ENCODE data around the gene EIF2S2.

The EIF2S2 gene

GRCh38 chr20:34120213-34120612, 8.2 kb upstream of the EIF2S2 start:
- DNase-seq: no peak

DNA sequence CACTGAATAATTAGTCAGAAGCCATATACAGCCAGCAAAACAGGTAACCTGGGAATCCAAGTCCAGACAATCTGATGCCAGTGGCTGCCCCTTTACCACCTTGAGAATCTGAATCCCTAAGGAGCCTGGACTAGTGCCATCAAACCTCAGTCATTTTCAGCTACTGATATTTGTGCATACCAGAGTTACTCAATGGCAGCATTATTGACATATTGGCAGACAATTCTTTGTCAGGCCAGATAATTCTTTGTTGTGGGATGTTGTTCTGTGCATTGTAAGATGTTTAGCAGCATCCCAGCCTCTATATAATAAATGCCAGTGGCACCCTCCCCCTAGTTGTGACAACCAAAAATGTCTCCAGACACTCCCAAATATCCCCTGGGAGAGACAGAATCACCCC, 3.2 kb upstream of the EIF2S2 start:
- no peak for DNase-seq

- no peak for DNase-seq
Measured at GRCh38 chr20:34114809-34115208, 2.8 kb upstream of the EIF2S2 start.

GRCh38 chr20:34112600-34113101, 608 bp upstream of the EIF2S2 start:
- DNase-seq: peak in 3 of 4 experiments; percentile 48 to 54 (median 51)

- peak; percentile 52 to 71 (median 67) for DNase-seq
Measured at GRCh38 chr20:34110745-34111641, 1.1 kb downstream of the EIF2S2 start.

GRCh38 chr20:34110025-34110744, 1.9 kb downstream of the EIF2S2 start:
- DNase-seq: no peak

DNA sequence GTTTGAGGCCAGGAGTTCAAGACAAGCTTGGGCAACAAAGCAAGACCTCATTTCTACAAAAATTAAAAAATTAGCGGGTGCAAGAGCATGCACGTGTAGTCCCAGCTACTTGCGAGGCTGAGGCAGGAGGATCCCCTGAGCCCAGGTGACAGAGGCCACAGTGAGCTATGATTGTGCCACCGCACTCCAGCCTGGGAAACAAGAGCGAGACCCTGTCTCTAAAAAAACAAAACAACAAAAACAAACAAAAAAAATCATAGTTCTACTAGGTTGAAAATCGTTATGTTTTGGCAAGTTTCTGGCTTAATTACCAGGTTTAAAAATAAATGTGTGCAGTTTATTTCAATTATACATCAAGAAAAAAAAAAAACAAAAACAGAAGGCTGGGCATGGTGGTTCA, 2.6 kb downstream of the EIF2S2 start:
- DNase-seq: no peak

DNA sequence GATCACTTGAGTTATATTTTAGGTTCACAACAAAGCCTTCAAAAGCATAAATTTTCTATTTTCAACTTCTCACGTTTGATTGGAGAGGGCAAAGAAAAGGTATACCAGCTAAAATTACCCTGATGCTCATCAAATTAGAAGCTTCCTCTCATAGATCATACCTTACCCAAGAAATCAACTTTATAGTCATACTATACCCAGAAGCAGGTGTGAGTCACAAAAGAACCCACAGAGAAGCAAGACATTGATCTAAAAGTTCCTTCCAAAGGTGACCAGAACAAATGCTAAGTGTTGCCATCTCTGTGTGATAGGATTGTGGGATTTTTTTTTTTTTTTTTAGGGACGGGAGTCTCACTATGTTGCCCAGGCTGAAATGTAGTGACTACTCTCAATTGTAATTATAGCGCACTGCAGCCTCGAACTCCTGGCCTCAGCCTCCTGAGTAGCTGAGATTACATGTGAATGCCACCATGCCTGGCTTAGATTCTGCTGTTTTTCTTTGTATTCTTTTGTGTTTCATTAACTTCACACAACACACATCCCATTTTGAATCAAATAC, 3.3 kb downstream of the EIF2S2 start:
- no peak for DNase-seq

- no peak for DNase-seq
Measured at GRCh38 chr20:34105978-34106675, 5.9 kb downstream of the EIF2S2 start.

GRCh38 chr20:34104059-34104458, 8.0 kb downstream of the EIF2S2 start:
- DNase-seq: peak in 3 of 4 experiments; percentile 9 to 34 (median 24)

DNA sequence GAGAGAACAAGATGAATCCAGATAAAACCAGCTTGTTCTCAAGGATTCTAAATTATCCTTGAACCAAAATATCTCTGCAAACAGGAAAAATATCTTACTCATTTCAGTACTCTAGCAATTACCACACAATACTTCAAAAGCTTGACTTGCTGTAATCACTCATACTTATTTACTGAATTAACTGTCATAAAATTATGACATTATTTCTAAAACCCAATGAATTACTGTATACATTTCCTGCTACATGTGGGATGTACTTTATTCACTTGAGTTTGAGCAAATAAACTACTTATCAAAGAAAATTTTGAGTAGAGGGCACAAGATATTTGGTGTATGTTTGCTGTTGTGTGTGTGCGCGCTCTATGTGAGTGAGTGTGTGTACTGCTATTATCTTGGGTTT, 9.7 kb downstream of the EIF2S2 start:
- no peak for DNase-seq

GRCh38 chr20:34100576-34100975, 11.5 kb downstream of the EIF2S2 start:
- no peak for DNase-seq

GRCh38 chr20:34099675-34100074, 12.4 kb downstream of the EIF2S2 start:
- DNase-seq: no peak

DNA sequence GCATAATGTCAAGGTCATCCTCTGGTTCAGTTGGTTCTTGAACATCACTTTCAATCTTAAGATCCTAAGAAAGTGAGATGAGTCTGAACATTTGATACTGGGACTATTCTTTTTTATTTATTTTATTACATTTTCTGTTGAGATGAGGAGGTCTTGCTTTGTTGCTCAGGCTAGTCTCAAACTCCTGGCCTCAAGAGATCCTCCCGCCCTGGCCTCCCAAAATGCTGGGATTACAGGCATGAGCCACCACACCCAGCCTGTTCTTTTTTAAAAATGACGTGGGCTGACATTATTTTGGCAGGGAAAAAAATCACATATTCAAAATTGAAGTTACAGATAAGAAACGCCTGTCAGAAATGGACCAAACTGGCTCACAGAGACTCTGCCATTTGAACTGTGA, 13.5 kb downstream of the EIF2S2 start:
- DNase-seq: no peak

DNA sequence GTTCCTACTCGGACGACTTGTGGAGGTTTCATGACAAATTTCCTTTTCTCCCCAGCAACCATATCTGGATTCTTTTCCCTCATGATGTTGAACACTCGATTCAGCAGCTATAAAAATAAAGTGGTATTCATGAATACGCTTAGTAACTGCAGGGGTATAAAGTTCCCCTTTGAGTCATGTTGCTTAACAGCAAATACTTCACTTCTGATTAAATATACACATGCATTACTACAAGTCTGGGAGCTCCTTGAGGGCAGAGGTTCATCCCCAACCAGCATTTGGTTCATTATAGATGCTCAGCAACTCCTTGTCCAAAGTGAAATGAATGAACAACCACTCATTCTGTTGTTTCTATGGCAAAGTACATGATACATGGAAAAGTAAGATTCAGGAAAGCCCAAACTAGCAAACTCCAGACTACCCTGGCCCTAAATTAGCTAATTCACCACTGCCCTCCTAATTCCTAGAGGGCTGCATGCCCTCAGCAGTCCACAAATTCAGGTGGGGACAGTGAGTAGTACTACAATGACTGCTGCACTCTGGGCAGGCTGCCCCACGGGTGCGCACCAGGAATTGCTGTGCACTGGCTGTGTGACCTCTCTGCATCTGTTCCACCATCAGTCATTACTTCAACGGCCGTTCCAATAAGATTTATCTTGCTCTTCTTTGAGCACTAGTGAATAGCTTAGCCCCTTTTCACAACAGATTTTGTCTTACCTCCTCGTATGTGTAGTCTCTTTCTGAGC, 15.2 kb downstream of the EIF2S2 start:
- no peak for DNase-seq

- DNase-seq: no peak
Measured at GRCh38 chr20:34095825-34096224, 16.2 kb downstream of the EIF2S2 start.

DNA sequence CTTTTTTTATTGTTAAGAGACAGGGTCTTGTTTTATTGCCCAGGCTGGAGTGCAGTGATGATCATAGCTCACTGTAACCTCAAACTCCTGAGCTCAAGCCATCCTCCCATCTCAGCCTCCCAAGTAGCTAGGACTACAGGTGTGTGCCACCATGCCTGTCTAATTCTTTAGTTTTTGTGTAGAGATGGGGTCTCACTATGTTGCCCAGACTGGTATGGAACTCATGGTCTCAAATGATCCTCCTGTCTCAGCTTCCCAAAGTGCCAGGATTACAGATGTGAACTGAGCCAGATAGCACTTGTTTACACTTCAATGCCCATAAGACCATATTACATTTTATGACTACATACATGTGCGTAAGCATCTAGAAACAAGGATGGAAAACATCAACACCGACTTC, 18.1 kb downstream of the EIF2S2 start:
- no peak for DNase-seq

DNA sequence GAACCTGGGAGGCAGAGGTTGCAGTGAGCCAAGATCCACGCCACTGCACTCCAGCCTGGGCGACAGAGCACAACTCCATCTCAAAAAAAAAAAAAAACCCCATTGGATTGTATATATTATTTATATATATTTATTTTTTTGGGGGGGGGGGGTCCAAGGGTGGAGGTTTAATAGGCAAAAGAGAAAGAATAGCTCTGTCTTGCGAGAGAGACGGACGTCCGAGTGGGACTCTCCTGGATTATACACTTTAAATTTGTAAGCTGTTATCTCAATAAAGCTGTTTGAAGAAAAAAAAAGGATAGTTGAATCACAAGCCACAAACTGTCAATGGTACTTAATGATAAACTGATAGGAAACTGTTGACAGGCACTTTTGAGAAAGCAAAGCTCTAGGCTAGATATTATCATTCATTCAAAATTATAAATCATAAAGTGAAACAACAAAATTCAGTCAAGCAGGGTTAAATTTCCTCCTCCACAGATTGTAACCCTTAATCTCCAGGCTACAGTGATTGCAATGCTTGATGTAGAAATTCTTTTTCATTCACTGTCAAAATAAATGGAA, 20.3 kb downstream of the EIF2S2 start:
- DNase-seq: no peak

GRCh38 chr20:34090645-34091044, 21.4 kb downstream of the EIF2S2 start:
- DNase-seq: no peak

GRCh38 chr20:34089655-34090345, 22.2 kb downstream of the EIF2S2 start:
- DNase-seq: no peak

DNA sequence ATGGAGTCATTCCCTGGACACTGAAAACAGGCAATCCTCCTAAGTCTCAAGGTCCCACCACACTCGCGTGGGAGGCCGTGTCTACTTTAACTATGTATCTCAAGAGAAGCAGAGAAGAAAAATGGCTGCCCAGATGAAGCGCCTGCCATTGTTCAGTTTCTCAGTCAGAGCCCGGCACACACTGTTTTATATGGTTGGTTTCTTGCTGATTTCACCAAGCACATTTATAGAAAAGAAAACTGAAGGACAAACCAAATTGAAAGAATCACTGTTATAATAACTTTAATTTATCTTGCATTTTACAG, 22.9 kb downstream of the EIF2S2 start:
- no peak for DNase-seq
